MM.1S (cell line): ENCODE data around the gene TGFBR3.
"Not testable (repeated sequence)": the region's sequence is repeated elsewhere in the genome, so short reads cannot be mapped to it uniquely, and the experiment has no call there.

Source experiments
- DNase-seq: peaks from one replicate; pipeline ENCODE4 v3.0.0-alpha.2; 2015
- H2AFZ ChIP-seq: fragments of 300-600 bp; sonication (generic); 2 replicates; pipeline ENCODE4 v1.6.0; 2016; ENCODE audit warnings: antibody characterized with exemption, low read length
- H3F3A ChIP-seq: fragments of 300-600 bp; sonication (generic); 2 replicates; pipeline ENCODE4 v1.6.1; 2016; ENCODE audit warnings: mild to moderate bottlenecking, antibody characterized with exemption, low read length, moderate library complexity, mixed read lengths; ENCODE audit not compliant: insufficient read depth
- H3K27ac ChIP-seq: fragments of 300-600 bp; sonication (generic); 2 replicates; pipeline ENCODE4 v1.5.1; 2016; ENCODE audit warnings: mild to moderate bottlenecking, low read length
- H3K27me3 ChIP-seq: fragments of 300-600 bp; sonication (generic); replicated peaks from 2 replicates; pipeline ENCODE4 v1.6.0; 2016; ENCODE audit warnings: low read length; ENCODE audit not compliant: insufficient read depth
- H3K36me3 ChIP-seq: fragments of 300-600 bp; sonication (generic); replicated peaks from 2 replicates; pipeline ENCODE4 v1.6.1; 2016; ENCODE audit warnings: mild to moderate bottlenecking, low read length, mixed read lengths; ENCODE audit not compliant: insufficient read depth
- H3K4me1 ChIP-seq: fragments of 300-600 bp; sonication (generic); 2 replicates; pipeline ENCODE4 v1.6.1; 2016; ENCODE audit warnings: low read length, mixed read lengths
- H3K4me2 ChIP-seq: fragments of 300-600 bp; sonication (generic); 2 replicates; pipeline ENCODE4 v1.6.0; 2016; ENCODE audit warnings: low read depth, low read length
- H3K4me3 ChIP-seq: fragments of 300-600 bp; sonication (generic); 2 replicates; pipeline ENCODE4 v1.5.1; 2016; ENCODE audit warnings: low read length, mixed read lengths
- H3K79me2 ChIP-seq: fragments of 300-600 bp; sonication (generic); 2 replicates; pipeline ENCODE4 v1.6.1; 2016; ENCODE audit warnings: mixed run types, low read length, mixed read lengths
- H3K9ac ChIP-seq: fragments of 300-600 bp; sonication (generic); 2 replicates; pipeline ENCODE4 v1.6.1; 2016; ENCODE audit warnings: low read length, mixed read lengths
- H3K9me2 ChIP-seq: fragments of 300-600 bp; sonication (generic); replicated peaks from 2 replicates; pipeline ENCODE4 v1.6.1; 2016; ENCODE audit warnings: mild to moderate bottlenecking, low read length, mixed read lengths; ENCODE audit not compliant: insufficient read depth
- H3K9me3 ChIP-seq: fragments of 300-600 bp; sonication (generic); replicated peaks from 2 replicates; pipeline ENCODE4 v1.6.1; 2016; ENCODE audit warnings: mild to moderate bottlenecking, low read length, mixed read lengths; ENCODE audit not compliant: insufficient read depth
- H4K20me1 ChIP-seq: fragments of 300-600 bp; sonication (generic); 2 replicates; pipeline ENCODE4 v1.6.1; 2016; ENCODE audit warnings: mild to moderate bottlenecking, low read length, moderate library complexity, mixed read lengths; ENCODE audit not compliant: insufficient read depth
- CTCF ChIP-seq: fragments of 300-600 bp; sonication (generic); IDR thresholded peaks from 2 replicates; pipeline ENCODE4 v1.5.1; 2016; ENCODE audit warnings: antibody characterized with exemption, low read length, mixed read lengths
- EZH2 ChIP-seq: fragments of 300-600 bp; sonication (generic); optimal IDR thresholded peaks from 2 replicates; pipeline ENCODE3; 2017; ENCODE audit warnings: low read depth, mild to moderate bottlenecking, antibody characterized with exemption, low read length, mixed read lengths
- EZH2phosphoT487 ChIP-seq: fragments of 300-600 bp; sonication (generic); IDR thresholded peaks from 2 replicates; pipeline ENCODE4 v1.6.1; 2018; ENCODE audit warnings: antibody characterized with exemption, low read length

Gene TGFBR3

GRCh38 chr1:91669584-91670350 lies 216.2 kb downstream of the TGFBR3 start:
- H3K27ac ChIP-seq = no peak overlapping the region
- no peaks in the 10 kb centered on the region for H3K9me2 ChIP-seq
- no peaks in the 10 kb centered on the region for H3K79me2 ChIP-seq
- no peaks in the 10 kb centered on the region for H3F3A ChIP-seq
- no peaks in the 10 kb centered on the region for H3K36me3 ChIP-seq
- no peak overlapping the region for H3K4me2 ChIP-seq
- no peaks in the 10 kb centered on the region for H3K9me3 ChIP-seq
- no peaks in the 10 kb centered on the region for H3K4me1 ChIP-seq
- no peak overlapping the region for H3K9ac ChIP-seq
- H3K27me3 ChIP-seq = no peaks in the 10 kb centered on the region
- no peak overlapping the region for H3K4me3 ChIP-seq
- DNase-seq = no peak
- H4K20me1 ChIP-seq = no peaks in the 10 kb centered on the region
- H2AFZ ChIP-seq = no peak overlapping the region
- no peak for TF ChIP-seq EZH2phosphoT487
- no peak for TF ChIP-seq CTCF
- no peak for TF ChIP-seq EZH2

- H3K36me3 ChIP-seq, H3K9me2 ChIP-seq, DNase-seq, H3K4me1 ChIP-seq, H3K27ac ChIP-seq, H4K20me1 ChIP-seq, H3K27me3 ChIP-seq, H3K9me3 ChIP-seq, H3K9ac ChIP-seq, H3F3A ChIP-seq, H3K4me2 ChIP-seq, H3K79me2 ChIP-seq, H2AFZ ChIP-seq, H3K4me3 ChIP-seq: not testable (repeated sequence)
Observed at GRCh38 chr1:91666651-91667050, 219.3 kb downstream of the TGFBR3 start.

- no peak for DNase-seq
- H3K9ac ChIP-seq = no peak overlapping the region
- no peak overlapping the region for H3K27ac ChIP-seq
- H3K9me3 ChIP-seq = no peaks in the 10 kb centered on the region
- H2AFZ ChIP-seq = no peak overlapping the region
- H3K27me3 ChIP-seq = no peaks in the 10 kb centered on the region
- H3K79me2 ChIP-seq = no peaks in the 10 kb centered on the region
- no peaks in the 10 kb centered on the region for H3K4me1 ChIP-seq
- H3K4me3 ChIP-seq = no peak overlapping the region
- no peak for TF ChIP-seq EZH2phosphoT487
- TF ChIP-seq EZH2 = no peak
- no peak for TF ChIP-seq CTCF
- no peak overlapping the region for H3K4me2 ChIP-seq
- no peaks in the 10 kb centered on the region for H3K36me3 ChIP-seq
- H3F3A ChIP-seq = no peaks in the 10 kb centered on the region
- no peaks in the 10 kb centered on the region for H4K20me1 ChIP-seq
- H3K9me2 ChIP-seq = no peaks in the 10 kb centered on the region
Observed at GRCh38 chr1:91661121-91661520, 224.8 kb downstream of the TGFBR3 start.

GRCh38 chr1:91660708-91661107 lies 225.2 kb downstream of the TGFBR3 start:
- H3K4me1 ChIP-seq = no peaks in the 10 kb centered on the region
- H3K4me2 ChIP-seq = no peak overlapping the region
- TF ChIP-seq EZH2phosphoT487 (no peak), CTCF (no peak), EZH2 (no peak)
- H3K9me3 ChIP-seq = no peaks in the 10 kb centered on the region
- H3K79me2 ChIP-seq = no peaks in the 10 kb centered on the region
- no peak overlapping the region for H3K27ac ChIP-seq
- no peaks in the 10 kb centered on the region for H3K9me2 ChIP-seq
- no peak overlapping the region for H2AFZ ChIP-seq
- no peak overlapping the region for H3K9ac ChIP-seq
- no peak for DNase-seq
- H3F3A ChIP-seq = no peaks in the 10 kb centered on the region
- H4K20me1 ChIP-seq = no peaks in the 10 kb centered on the region
- no peaks in the 10 kb centered on the region for H3K36me3 ChIP-seq
- no peak overlapping the region for H3K4me3 ChIP-seq
- no peaks in the 10 kb centered on the region for H3K27me3 ChIP-seq
